HG03457 (cell line): ENCODE measurements around the gene RNF145.

Experiments used
- ATAC-seq: cut with Tn5 transposase; IDR thresholded peaks from one replicate; pipeline ENCODE4 v1.9.1; 2021; ENCODE audit warnings: moderate number of reproducible peaks; ENCODE audit not compliant: unreplicated experiment

Gene RNF145

GRCh38 chr5:159220206-159220605 is 10.9 kb upstream of the RNF145 start:
- ATAC-seq = no peak

GRCh38 chr5:159218595-159219023 is 9.3 kb upstream of the RNF145 start:
- ATAC-seq = no peak

- no peak for ATAC-seq
Observed at GRCh38 chr5:159217236-159217635, 7.9 kb upstream of the RNF145 start.

GRCh38 chr5:159216454-159216853 is 7.1 kb upstream of the RNF145 start:
- ATAC-seq = no peak

GRCh38 chr5:159215886-159216285 is 6.5 kb upstream of the RNF145 start:
- ATAC-seq = no peak

- no peak for ATAC-seq
Observed at GRCh38 chr5:159214486-159215271, 5.3 kb upstream of the RNF145 start.

GRCh38 chr5:159212657-159213462 is 3.5 kb upstream of the RNF145 start:
- no peak for ATAC-seq

GRCh38 chr5:159211729-159212174 is 2.4 kb upstream of the RNF145 start:
- ATAC-seq = no peak

- no peak for ATAC-seq
Observed at GRCh38 chr5:159210846-159211245, 1.5 kb upstream of the RNF145 start.

GRCh38 chr5:159210210-159210661 is 883 bp upstream of the RNF145 start:
- no peak for ATAC-seq

- ATAC-seq = peak; percentile 8
Observed at GRCh38 chr5:159208514-159209437, 577 bp downstream of the RNF145 start.

- peak; percentile 37 for ATAC-seq
Observed at GRCh38 chr5:159207686-159208513, 1.5 kb downstream of the RNF145 start.

GRCh38 chr5:159207222-159207685 is 2.1 kb downstream of the RNF145 start:
- no peak for ATAC-seq

- no peak for ATAC-seq
Observed at GRCh38 chr5:159206818-159207217, 2.5 kb downstream of the RNF145 start.

GRCh38 chr5:159206368-159206767 is 3.0 kb downstream of the RNF145 start:
- no peak for ATAC-seq

- no peak for ATAC-seq
Observed at GRCh38 chr5:159203351-159203750, 6.0 kb downstream of the RNF145 start.

- ATAC-seq = no peak
Observed at GRCh38 chr5:159202151-159202550, 7.2 kb downstream of the RNF145 start.

- no peak for ATAC-seq
Observed at GRCh38 chr5:159199780-159200179, 9.6 kb downstream of the RNF145 start.

- ATAC-seq = no peak
Observed at GRCh38 chr5:159199225-159199624, 10.1 kb downstream of the RNF145 start.
